M059J (cell line): ENCODE results near the gene CFAP52. TPM values are rescaled to one million over a fixed set of nuclear protein-coding genes. Genes with fewer than 3 reads are reported as not detected.
"Not testable (repeated sequence)": the region's sequence is repeated elsewhere in the genome, so short reads cannot be mapped to it uniquely, and the experiment has no call there.

Source experiments
- DNase-seq: peaks from one replicate; pipeline ENCODE4 v3.0.0-alpha.2; 2012; ENCODE audit warnings: low read depth
- total RNA-seq: library from RNA; depleted of rRNA; stranded (reverse); fragments of >200 nt; shearing (Covaris generic); gene quantifications from 2 replicates; pipeline ENCODE4 v1.2.3, GENCODE V29; 2014

CFAP52 gene
- total RNA-seq, 1 experiment from 2014 or later: not detected

- peak; percentile 25 for DNase-seq
Observed at GRCh38 chr17:9645851-9646545, 69.6 kb downstream of the CFAP52 start.

DNA sequence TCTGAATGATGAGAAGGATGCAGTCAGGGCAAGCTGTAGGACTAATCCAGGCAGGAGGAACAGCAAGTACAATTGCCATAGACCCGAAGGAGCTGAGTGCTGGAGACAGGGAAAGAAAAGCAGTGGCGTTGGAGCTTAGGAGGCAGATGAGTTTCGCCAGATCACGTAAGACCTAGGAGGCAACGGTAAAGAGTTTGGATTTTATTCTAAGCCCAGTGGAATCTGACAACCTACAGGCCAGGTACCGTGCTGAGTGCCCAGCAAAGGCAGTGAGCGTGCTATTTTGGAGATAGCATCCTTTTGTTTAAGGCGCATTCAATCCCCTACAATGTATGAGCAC lies 70.1 kb downstream of the CFAP52 start:
- no peak for DNase-seq

DNA sequence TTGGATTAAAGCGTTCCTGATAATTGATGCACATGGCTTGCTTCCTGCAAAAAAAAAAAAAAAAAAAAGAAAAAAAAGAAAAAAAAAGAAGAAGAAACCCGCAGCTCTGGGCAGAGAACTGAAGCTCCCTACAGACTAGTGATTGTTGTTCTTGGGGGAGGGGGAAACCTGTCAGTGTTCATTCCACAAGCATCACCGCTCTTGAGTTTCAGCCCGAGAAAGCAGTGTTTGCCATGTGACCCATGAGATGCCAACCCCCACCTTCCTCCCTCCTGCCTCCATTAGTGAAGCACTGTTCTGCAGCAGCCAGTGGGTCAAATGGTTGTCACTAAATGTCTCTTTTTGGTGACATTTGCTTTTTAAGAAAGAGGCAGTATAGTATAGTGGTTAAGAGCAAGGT lies 70.6 kb downstream of the CFAP52 start:
- DNase-seq: no peak

DNA sequence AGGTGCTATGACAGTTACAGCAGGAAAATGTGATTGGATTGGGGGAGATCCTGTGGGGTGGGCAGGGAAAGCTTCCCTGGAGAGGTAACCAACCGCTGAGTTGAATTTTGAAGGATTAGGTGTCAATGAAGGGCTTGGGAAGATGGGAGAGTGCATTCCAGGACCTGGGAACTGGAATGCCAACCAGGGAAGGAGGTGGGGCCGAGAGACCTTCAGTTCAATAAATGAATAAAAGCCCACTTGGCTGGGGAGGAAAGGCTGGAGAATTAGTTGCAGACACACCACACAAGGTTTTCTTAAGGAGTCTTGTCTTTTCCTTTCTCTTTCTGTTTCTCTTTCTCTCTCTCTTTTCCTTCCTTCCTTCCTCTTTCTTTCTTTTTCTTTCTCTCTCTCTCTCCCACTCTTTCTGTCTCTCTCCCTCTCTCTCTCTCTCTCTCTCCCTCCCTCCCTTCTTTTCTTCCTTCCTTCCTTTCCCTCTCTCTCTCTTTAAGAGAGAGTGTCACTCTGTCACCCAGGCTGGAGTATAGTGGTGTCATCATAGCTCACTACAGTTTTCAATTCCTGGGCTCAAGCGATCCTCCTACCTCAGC lies 72.2 kb downstream of the CFAP52 start:
- DNase-seq: peak; percentile 32

DNA sequence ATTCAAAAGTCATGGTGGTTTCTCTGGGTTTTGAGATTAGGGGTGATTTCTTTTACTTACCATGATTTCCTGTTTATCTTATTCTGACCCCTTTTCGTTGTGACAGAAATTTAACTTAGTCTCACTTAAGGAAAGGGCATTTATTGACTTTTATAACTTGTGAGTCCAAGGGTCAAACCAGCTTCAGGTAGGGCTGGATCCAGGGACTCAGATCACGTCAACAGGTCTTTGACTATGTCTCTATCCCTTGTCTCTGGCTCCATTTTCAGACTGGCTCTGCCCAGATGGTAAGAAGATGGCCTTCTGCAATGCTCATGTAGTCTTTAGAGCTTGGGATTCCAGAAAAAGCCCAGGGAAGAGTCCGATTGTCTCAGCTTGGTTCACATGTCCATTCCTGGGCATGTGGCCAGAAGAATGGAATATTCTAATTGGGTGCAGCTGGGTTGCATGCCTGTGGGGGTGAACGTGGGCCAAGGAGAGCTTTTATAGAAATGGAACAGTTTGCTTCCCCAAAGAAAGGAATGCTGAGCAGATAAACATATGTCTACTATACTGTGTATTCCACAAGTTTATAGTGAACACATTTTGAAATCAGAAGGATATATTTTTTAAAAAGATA lies 82.3 kb downstream of the CFAP52 start:
- DNase-seq: peak; percentile 49

GRCh38 chr17:9661027-9661426 lies 84.6 kb downstream of the CFAP52 start:
- DNase-seq: no peak

DNA sequence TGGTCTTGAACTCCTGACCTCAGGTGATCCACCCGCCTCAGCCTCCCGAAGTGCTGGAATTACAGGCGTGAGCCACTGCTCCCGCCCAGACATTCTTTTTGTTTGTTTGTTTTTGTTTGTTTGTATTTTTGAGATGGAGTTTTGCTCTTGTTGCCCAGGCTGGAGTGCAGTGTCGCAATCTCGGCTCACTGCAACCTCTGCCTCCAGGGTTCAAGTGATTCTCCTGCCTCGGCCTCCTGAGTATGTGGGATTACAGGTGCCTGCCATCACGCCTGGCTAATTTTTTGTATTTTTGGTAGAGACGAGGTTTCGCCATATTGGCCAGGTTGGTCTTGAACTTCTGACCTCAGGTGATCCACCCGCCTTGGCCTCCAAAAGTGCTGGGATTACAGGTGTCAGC lies 87.1 kb downstream of the CFAP52 start:
- DNase-seq: not testable (repeated sequence)

- peak; percentile 55 for DNase-seq
Observed at GRCh38 chr17:9666461-9667050, 90.1 kb downstream of the CFAP52 start.

- peak; percentile 95 for DNase-seq
Observed at GRCh38 chr17:9668517-9668916, 92.1 kb downstream of the CFAP52 start.

- DNase-seq: no peak
Observed at GRCh38 chr17:9669551-9670008, 93.1 kb downstream of the CFAP52 start.

- peak; percentile 40 for DNase-seq
Observed at GRCh38 chr17:9670596-9670995, 94.2 kb downstream of the CFAP52 start.

GRCh38 chr17:9671559-9671958 lies 95.1 kb downstream of the CFAP52 start:
- DNase-seq: no peak

DNA sequence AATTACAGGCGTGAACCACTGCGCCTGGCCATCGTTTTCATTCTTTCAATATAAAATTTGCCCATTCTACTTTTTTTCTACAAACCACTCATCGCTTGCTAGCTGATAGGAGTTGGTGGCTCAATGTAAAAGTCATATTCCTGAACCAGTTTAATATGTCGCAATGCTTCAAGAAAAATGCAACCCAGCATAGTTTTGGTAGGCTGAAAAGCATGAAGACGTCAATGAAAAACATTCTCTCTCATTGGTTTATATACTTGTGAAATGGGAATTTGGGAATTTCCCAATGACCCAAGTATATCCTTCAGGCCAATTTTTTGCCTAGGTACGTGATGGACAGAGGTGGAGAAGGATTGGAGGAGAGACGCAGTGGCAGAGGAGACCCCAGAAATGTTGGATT lies 95.8 kb downstream of the CFAP52 start:
- no peak for DNase-seq

DNA sequence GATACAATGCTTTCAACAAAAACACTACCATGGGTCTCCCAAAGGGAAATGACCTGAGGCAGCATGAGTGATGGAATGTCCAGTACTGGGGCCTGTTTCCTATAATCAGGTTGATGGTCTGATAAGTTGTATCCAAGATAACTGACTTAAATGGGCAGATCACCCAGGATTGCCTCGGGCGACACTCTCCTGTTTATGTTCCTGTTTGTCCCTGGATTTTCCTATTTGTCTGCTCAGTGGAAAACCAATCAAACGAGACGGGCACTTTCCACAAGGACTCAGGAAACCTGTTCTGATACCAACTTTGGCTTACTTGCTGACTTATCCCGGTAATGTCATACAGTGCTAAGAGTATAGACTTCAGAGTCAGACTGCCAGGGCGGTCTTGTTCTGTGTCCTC lies 96.2 kb downstream of the CFAP52 start:
- DNase-seq: no peak

GRCh38 chr17:9676084-9676483 lies 99.6 kb downstream of the CFAP52 start:
- no peak for DNase-seq

DNA sequence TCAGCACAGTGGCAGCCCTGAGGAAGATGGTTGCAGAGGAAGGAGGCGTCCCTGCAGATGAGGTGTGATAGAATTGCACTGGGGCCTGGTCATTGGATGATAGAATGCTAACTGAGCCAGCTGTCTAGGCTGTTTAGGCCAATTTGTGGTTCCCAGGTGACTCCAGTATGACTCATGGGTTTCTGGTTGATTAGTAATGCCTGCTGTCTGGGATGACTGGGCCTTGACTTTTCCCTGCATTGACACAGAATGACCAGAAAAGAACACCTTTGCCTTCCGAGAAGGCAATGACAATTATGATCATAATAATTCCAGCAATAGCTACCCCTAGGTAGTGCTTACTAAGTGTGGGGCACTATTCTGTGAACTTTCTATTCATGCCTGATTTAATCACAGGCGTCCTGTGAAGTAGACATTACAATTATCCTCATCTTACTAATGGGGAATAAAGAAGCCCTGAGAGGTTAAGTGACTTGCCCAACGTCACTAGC lies 100.4 kb downstream of the CFAP52 start:
- DNase-seq: peak; percentile 96

GRCh38 chr17:9677411-9677810 lies 101.0 kb downstream of the CFAP52 start:
- peak; percentile 32 for DNase-seq

DNA sequence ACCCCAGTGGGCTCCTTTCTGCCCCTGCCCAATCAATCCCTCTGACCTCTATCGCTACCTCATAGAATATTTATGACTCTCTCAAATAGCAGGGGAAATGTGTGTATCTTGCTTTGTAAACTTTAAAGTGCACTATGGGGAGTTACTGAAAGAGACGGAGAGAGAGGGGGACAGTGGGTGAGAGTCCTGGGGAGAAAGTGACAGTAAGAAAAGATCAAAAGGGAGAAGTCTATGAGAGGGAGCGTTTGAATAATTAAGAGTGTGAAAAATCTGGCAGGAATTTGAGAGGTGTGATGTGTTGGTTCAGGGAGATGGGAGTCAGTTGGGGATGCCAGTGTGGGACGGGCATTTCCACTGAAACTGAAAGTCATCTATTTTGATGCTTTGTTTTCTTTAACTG lies 101.5 kb downstream of the CFAP52 start:
- no peak for DNase-seq

DNA sequence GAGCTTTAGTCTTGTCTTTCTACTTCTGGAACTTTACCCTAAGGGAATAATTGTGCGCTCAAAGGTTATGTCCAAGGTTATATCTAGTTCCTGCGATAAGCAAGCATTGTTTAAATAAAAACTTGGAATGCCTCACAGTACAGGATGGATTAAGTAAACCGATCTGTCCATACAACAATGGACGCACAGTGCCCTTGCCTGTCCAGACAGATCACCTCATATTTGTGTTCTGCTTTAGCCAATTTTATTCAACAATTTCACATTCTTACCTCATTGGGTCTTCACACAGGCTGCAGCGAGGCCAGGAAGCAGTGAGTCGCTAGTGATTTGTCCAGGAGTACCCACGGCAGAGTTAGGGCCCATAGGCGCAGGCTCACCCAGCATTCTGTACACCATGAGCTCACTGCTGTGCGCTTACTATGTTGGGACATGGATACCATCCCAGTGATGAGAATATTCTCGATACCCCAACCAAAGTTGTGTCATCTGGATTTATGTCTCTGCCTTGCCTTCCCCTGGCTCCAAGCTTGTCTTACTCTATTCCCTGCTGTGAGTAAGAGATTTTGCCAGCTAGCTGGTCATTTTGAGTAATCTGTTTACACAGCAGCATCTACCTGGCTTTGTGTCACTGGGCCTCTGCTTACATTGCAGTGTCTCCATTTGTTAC lies 108.6 kb downstream of the CFAP52 start:
- DNase-seq: peak; percentile 59
